NCI-H1105 treated with DMSO at 0.1 percent for 48 hours (cell line): Measurements from ENCODE around the gene PIP5K1B.

ENCODE experiments used
- DNase-seq: peaks from one replicate; lab custom pipeline; 2025; lab: John Stamatoyannopoulos, UW

Gene PIP5K1B

GRCh38 chr9:68817079-68817875 lies 112.2 kb downstream of the PIP5K1B start:
- no peak for DNase-seq

GRCh38 chr9:68819065-68819464 lies 114.0 kb downstream of the PIP5K1B start:
- DNase-seq: no peak

- DNase-seq: no peak
These were observed 116.9 kb downstream of the PIP5K1B start for GRCh38 chr9:68821911-68822310.

- no peak for DNase-seq
These were observed 117.6 kb downstream of the PIP5K1B start for GRCh38 chr9:68822596-68823165.

GRCh38 chr9:68825762-68826472 lies 120.9 kb downstream of the PIP5K1B start:
- peak; percentile 80 for DNase-seq

GRCh38 chr9:68827837-68828744 lies 123.1 kb downstream of the PIP5K1B start:
- no peak for DNase-seq

- DNase-seq: no peak
These were observed 127.1 kb downstream of the PIP5K1B start for GRCh38 chr9:68832101-68832500.

- no peak for DNase-seq
These were observed 128.0 kb downstream of the PIP5K1B start for GRCh38 chr9:68832861-68833518.

GRCh38 chr9:68834931-68835520 lies 130.0 kb downstream of the PIP5K1B start:
- DNase-seq: no peak

GRCh38 chr9:68836788-68837187 lies 131.7 kb downstream of the PIP5K1B start:
- no peak for DNase-seq

- no peak for DNase-seq
These were observed 133.2 kb downstream of the PIP5K1B start for GRCh38 chr9:68838245-68838644.

GRCh38 chr9:68841276-68842052 lies 136.4 kb downstream of the PIP5K1B start:
- no peak for DNase-seq

GRCh38 chr9:68842568-68842967 lies 137.5 kb downstream of the PIP5K1B start:
- no peak for DNase-seq

- DNase-seq: no peak
These were observed 138.2 kb downstream of the PIP5K1B start for GRCh38 chr9:68843239-68843638.

- DNase-seq: no peak
These were observed 139.1 kb downstream of the PIP5K1B start for GRCh38 chr9:68844157-68844556.

GRCh38 chr9:68844631-68845612 lies 139.9 kb downstream of the PIP5K1B start:
- DNase-seq: peak; percentile 35

- DNase-seq: no peak
These were observed 142.7 kb downstream of the PIP5K1B start for GRCh38 chr9:68847765-68848164.

GRCh38 chr9:68851657-68852056 lies 146.6 kb downstream of the PIP5K1B start:
- peak; percentile 39 for DNase-seq

GRCh38 chr9:68852941-68853340 lies 147.9 kb downstream of the PIP5K1B start:
- no peak for DNase-seq
